Measurements from ENCODE around the gene COL9A1.
"Not testable (repeated sequence)": the region's sequence is repeated elsewhere in the genome, so short reads cannot be mapped to it uniquely, and the experiment has no call there.

DNA sequence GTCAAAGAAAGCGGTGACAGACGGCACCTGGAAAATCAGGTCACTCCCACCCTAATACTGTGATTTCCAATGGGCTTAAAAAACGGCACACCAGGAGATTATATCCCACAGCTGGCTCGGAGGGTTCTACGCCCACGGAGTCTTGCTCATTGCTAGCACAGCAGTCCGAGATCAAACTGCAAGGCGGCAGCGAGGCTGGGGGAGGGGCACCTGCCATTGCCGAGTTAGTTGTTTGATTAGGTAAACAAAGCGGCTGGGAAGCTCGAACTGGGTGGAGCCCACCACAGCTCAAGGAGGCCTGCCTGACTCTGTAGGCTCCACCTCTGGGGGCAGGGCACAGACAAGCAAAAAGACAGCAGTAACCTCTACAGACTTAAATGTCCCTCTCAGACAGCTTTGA, 14.9 kb upstream of the COL9A1 start:
- TF ChIP-seq, protein P1, sequence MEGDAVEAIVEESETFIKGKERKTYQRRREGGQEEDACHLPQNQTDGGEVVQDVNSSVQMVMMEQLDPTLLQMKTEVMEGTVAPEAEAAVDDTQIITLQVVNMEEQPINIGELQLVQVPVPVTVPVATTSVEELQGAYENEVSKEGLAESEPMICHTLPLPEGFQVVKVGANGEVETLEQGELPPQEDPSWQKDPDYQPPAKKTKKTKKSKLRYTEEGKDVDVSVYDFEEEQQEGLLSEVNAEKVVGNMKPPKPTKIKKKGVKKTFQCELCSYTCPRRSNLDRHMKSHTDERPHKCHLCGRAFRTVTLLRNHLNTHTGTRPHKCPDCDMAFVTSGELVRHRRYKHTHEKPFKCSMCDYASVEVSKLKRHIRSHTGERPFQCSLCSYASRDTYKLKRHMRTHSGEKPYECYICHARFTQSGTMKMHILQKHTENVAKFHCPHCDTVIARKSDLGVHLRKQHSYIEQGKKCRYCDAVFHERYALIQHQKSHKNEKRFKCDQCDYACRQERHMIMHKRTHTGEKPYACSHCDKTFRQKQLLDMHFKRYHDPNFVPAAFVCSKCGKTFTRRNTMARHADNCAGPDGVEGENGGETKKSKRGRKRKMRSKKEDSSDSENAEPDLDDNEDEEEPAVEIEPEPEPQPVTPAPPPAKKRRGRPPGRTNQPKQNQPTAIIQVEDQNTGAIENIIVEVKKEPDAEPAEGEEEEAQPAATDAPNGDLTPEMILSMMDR (IDR thresholded peaks at IDR 0.05), result not testable (repeated sequence)
- not testable (repeated sequence) for TF ChIP-seq EZH2, EZH2phosphoT487 (IDR thresholded peaks at IDR 0.05)
